Adrenal gland (tissue), 5 donors: ENCODE results near the gene CACNG7.

Experiments used
- POLR2A ChIP-seq, 2 donors: fragments of 450-650 bp; IDR thresholded peaks; one replicate each; pipeline ENCODE4 v1.6.1; 2017; ENCODE audit warnings: antibody characterized with exemption in 2 of 2, mild to moderate bottlenecking in 2 of 2, moderate library complexity in 1 of 2
- TF ChIP-seq, protein P1 (sequence below), 6 experiments: fragments of 450-650 bp in 4 of 6; fragments of 200-600 bp in 2 of 6; sonication (generic) in 1 of 6; IDR thresholded peaks; 1 replicate in 5 of 6; 2 replicates in 1 of 6; pipeline versions ENCODE4 v1.5.1 to v1.8.0; 2016 to 2021; ENCODE audit warnings: antibody characterized with exemption in 6 of 6, mild to moderate bottlenecking in 2 of 6, moderate library complexity in 1 of 6
- donor health status: DM: no; HTN: no; CAD: no.

DNA sequence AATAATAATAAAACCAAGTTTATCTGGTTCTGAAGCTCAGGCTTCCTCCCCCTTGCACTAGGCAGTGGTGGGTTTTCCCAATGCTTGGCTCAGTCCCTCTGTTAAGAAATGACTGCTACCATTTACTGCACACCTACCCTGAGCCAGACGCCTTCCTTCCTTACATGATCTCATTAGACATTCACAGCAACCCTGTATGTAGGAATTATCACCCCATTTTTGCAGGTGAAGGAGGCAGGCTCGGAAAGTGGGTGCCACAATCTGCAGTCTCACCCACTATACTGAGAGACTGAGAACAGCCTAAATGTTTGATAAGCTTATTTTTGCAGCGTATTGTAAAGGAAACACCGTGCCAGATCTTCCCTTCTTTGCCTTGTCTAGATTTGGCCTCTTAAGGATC lies 35.3 kb downstream of the CACNG7 start:
- TF ChIP-seq, protein P1, sequence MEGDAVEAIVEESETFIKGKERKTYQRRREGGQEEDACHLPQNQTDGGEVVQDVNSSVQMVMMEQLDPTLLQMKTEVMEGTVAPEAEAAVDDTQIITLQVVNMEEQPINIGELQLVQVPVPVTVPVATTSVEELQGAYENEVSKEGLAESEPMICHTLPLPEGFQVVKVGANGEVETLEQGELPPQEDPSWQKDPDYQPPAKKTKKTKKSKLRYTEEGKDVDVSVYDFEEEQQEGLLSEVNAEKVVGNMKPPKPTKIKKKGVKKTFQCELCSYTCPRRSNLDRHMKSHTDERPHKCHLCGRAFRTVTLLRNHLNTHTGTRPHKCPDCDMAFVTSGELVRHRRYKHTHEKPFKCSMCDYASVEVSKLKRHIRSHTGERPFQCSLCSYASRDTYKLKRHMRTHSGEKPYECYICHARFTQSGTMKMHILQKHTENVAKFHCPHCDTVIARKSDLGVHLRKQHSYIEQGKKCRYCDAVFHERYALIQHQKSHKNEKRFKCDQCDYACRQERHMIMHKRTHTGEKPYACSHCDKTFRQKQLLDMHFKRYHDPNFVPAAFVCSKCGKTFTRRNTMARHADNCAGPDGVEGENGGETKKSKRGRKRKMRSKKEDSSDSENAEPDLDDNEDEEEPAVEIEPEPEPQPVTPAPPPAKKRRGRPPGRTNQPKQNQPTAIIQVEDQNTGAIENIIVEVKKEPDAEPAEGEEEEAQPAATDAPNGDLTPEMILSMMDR (IDR thresholded peaks at IDR 0.05): no peak
- no peak for TF ChIP-seq POLR2A (IDR thresholded peaks at IDR 0.05)
